GM13976 (cell line): ENCODE results near the gene ILF3.
"Not testable (repeated sequence)": the region's sequence is repeated elsewhere in the genome, so short reads cannot be mapped to it uniquely, and the experiment has no call there.

Experiments used
- DNase-seq: peaks from one replicate; pipeline ENCODE4 v3.0.0; 2012; ENCODE audit warnings: low spot score
- CTCF ChIP-seq: IDR thresholded peaks from 2 replicates; pipeline ENCODE4 v1.5.1; 2012; ENCODE audit warnings: borderline replicate concordance, mild to moderate bottlenecking; ENCODE audit not compliant: insufficient read depth; ENCODE audit errors: extremely low read depth, missing control alignments, control extremely low read depth
- in situ Hi-C: fragments of 300-500 bp; cut with MboI; formaldehyde crosslinking; loops from one replicate; pipeline ENCODE4 v1.12.0; 2022; ENCODE audit warnings: low sequenced_read_pairs, mixed read lengths, inconsistent platforms; ENCODE audit not compliant: unreplicated experiment

Gene ILF3

GRCh38 chr19:10660346-10660745, 6.2 kb downstream of the ILF3 start:
- no peak for DNase-seq
- no peak for TF ChIP-seq CTCF
- in situ Hi-C loops: no loop called here

- DNase-seq: no peak
- no peak for TF ChIP-seq CTCF
- in situ Hi-C loops: no loop called here
Measured at GRCh38 chr19:10661946-10662345, 7.8 kb downstream of the ILF3 start.

DNA sequence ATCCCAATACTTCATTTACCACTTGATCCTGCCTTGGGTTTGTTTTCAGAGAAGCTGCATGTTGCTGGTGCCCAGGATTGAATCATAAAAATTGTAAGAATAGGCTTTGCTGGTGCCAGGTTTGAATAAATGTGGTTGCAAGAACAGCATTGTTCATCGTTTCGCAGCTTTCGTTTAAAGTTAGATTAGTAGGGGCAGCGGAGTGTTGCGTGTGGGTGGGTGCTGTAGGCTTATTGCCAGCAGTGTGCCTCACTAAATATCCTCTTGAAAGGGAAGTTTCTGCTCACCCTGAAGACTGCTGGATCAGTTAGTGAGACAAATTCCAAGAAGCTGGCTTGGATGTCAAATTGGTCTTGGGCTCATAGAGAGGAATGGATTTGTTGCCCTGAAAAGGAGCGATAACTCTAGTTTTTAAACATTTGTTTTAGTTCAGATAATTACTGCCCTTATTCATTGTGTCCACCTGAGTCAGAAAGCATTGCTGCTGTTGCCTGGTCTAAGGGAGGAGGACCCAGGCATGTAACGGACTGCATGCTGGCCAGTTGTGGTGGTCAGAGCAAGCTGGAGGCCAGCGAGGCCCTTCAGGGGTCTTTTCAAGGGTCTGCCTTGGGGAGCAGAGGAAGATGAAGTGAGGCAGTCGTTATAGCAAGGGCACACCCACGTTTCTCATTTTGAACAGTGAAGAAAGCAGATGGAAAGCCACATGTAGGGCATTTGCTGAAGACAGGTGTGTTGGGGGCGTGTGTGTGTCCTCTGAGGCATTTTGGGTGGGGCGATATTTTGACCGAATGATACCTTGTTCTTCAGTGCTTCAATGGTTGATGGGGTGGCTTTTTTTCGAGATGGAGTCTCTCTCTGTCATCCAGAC, 8.5 kb downstream of the ILF3 start:
- in situ Hi-C loops: no loop called here
- peak; percentile 38 for DNase-seq
- TF ChIP-seq CTCF: no peak

DNA sequence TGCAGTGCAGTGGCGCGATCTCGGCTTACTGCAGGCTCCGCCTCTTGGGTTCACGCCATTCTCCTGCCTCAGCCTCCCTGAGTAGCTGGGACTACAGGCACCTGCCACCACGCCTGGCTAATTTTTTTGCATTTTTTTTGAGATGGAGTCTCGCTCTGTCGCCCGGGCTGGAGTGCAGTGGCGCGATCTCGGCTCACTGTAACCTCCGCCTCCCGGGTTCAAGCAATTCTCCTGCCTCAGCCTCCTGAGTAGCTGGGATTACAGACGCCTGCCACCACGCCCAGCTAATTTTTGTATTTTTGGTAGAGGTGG, 9.1 kb downstream of the ILF3 start:
- in situ Hi-C loops, DNase-seq: not testable (repeated sequence)

- DNase-seq: no peak
Measured at GRCh38 chr19:10667867-10668266, 13.7 kb downstream of the ILF3 start.

GRCh38 chr19:10669246-10669645, 15.1 kb downstream of the ILF3 start:
- in situ Hi-C loops: no loop called here
- TF ChIP-seq CTCF: no peak
- DNase-seq: no peak

More at GRCh38 chr19:10667867-10668266, 13.7 kb downstream of the ILF3 start:
- no peak for TF ChIP-seq CTCF
- in situ Hi-C loops: no loop called here

DNA sequence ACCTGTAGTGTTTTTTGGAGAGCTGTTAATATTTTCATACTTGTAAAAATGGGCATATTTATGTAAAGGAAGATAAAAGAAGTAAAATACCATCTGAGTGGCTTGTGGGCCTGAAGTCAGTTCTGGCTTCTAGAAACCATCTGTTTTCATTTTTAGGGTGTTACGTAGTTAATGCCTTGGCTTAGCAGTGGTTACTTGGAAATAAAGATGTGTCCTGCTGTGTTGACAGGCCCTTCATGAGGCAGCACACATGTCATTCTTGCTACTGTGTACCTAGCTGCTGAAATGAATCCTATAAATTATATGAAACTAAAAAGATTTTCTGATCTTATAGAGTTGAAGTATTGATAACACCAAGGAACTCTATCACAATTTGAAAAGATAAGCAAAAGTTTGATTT, 16.0 kb downstream of the ILF3 start:
- TF ChIP-seq CTCF: no peak
- in situ Hi-C loops: no loop called here
- DNase-seq: no peak
